ENCODE results near the gene POC1A. TPM values are rescaled to one million over a fixed set of nuclear protein-coding genes. Genes with fewer than 3 reads are reported as not detected.

Gene POC1A
- total RNA-seq, 4 donors from 2014 or later: 0.65 to 2.0 (median 1.2) TPM

DNA sequence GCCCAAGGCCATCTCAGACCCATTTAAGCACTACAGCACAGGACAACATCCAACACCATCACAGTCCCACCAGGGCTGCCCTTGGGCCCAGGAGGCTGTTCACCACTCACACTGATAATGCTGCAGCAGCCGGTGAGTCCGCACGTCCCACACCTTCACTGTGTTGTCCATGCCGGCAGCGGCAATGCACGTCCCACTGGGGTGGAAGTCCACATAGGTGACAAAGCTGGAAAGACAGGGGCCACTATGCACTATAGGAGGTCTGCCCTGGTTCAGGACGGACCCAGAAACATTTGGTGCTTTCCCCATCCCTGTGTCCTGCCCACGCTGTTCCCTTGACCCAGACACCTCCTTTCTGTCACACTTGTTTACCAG is 8.5 kb downstream of the POC1A start:
- no peak for DNase-seq (ENCODE audit: low spot score)
- ATAC-seq (ENCODE audit: low FRiP score): no peak
- TF ChIP-seq, protein P1, sequence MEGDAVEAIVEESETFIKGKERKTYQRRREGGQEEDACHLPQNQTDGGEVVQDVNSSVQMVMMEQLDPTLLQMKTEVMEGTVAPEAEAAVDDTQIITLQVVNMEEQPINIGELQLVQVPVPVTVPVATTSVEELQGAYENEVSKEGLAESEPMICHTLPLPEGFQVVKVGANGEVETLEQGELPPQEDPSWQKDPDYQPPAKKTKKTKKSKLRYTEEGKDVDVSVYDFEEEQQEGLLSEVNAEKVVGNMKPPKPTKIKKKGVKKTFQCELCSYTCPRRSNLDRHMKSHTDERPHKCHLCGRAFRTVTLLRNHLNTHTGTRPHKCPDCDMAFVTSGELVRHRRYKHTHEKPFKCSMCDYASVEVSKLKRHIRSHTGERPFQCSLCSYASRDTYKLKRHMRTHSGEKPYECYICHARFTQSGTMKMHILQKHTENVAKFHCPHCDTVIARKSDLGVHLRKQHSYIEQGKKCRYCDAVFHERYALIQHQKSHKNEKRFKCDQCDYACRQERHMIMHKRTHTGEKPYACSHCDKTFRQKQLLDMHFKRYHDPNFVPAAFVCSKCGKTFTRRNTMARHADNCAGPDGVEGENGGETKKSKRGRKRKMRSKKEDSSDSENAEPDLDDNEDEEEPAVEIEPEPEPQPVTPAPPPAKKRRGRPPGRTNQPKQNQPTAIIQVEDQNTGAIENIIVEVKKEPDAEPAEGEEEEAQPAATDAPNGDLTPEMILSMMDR (IDR thresholded peaks at IDR 0.05): no peak

DNA sequence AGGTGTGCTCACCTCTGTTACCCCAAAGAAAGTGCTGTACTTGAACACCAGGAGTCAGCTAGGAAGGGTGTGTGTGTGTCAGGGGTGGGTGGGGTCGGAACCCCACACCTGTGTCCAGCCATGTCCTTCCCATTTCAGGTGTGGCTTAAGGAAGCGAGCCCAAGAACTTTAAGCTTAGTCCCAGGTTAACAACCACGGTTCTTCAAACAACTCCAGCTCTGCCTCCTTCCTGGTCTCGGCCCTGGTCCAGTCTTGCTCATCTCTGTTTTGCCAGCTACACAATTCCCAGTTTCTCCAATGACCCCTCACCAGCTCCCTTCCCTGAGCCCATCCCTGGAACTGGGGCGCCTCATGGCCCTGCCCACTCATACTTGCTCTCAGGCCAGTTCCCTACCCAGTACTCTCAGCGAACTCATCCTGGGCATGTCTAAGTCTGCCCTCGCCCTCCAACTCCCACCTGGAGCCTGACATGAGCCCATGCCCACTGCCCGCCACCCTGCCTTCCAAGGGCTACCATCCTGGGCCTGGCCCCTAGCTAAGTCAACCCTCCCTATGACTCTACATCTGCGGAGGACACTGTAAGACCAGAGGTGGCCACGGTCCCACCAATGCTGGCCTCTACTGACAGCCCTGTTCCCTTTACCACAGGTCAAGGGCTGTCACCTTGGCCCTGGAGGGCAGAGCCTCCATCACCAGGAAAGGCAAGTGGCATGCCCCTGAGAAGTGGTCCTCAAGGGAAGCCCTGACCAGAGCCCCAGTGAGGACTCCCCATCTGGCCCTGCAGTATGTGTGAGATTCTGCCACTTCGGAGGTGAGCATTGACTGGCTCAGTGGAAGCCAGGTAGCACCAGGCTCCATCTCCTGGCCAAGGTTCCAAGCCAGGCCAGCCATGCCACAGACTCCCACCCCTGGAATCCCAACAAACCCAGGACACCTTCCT is 9.2 kb downstream of the POC1A start:
- ATAC-seq (ENCODE audit: low FRiP score) (no peak), DNase-seq (ENCODE audit: low spot score) (no peak)
- TF ChIP-seq, protein P1 (IDR thresholded peaks at IDR 0.05): no peak

DNA sequence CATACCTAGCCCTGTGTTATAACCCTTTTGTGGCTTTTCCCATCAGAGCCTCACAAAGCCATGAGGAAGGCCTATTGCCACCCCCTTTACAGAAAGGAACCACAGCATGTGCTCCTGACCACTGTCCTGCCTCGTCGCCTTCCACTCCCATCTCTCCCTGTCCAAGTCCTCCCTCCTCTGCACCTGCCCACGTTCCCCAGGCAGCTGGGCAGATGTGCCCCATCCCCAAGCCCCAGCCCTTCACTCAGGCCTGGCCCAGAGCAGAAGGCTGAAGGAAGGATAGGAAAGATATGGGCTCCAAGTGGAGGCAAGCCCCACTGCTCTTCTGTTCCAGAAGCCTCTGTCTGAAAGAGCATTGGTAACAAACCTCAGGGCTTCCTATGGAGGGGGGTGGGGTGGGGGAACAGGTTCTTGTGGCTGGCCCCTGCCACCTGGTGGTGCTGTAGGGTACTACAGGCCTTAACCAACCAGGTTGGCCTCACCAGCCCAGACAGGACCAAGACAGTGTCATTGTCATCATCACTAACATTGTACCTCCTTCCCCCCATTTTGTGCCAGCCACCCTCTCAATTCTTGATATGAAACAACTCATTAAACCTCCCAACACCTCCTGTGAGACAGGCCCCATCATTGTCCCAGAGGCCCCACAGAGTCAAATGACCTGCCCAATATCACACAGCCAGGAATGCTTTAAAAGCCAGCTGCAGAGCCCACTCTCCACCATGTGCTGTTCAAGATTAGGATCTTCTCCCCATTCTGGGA is 10.0 kb downstream of the POC1A start:
- ATAC-seq (ENCODE audit: low FRiP score): peak; percentile 66
- TF ChIP-seq, protein P1 (IDR thresholded peaks at IDR 0.05): peak in 2 of 3 donors; percentile 93 to 94
- DNase-seq (ENCODE audit: low spot score): peak; percentile 93

DNA sequence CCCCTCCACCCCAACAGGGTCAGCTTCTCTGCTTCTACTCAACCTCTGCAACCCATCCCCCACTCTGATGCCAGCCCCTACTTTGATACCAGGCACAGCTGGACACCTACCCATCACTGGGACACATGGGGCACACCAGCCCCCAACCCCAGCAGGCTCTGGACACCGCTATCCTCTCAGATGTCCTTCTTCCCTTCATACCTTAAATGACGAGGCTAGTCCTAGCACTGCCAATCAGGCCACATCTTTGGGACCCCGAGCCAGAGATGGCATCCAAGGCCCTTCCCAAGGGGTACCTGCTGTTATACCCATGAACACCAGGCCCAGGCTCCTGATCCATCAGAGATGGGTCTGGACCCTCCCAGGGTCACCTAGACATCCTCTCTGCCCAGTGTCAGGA is 10.6 kb downstream of the POC1A start:
- DNase-seq (ENCODE audit: low spot score): no peak

DNA sequence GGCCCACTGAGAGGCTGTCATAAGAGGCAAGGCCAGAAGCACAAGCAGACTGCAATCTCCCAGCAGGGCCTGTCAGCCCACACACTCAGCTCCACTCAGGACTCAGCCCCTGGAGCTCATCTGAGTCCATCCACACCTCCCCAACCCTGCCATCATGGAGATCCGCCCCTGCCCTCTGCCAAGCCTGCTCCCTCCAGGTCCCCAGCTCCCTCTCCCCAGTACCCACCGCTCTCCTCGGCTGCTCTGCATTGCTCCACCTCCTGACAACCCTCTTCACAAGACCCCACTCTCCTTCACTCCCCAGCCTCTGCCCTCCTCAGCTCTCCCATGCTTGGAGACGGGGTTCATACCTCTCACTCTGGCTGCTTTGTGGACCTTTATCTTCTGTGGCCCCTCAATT is 11.1 kb downstream of the POC1A start:
- DNase-seq (ENCODE audit: low spot score) (no peak), ATAC-seq (ENCODE audit: low FRiP score) (no peak)
- TF ChIP-seq, protein P1 (IDR thresholded peaks at IDR 0.05): no peak

More for the DNA sequence above, 10.6 kb downstream of the POC1A start:
- no peak for ATAC-seq (ENCODE audit: low FRiP score)
- TF ChIP-seq, protein P1 (IDR thresholded peaks at IDR 0.05): no peak

DNA sequence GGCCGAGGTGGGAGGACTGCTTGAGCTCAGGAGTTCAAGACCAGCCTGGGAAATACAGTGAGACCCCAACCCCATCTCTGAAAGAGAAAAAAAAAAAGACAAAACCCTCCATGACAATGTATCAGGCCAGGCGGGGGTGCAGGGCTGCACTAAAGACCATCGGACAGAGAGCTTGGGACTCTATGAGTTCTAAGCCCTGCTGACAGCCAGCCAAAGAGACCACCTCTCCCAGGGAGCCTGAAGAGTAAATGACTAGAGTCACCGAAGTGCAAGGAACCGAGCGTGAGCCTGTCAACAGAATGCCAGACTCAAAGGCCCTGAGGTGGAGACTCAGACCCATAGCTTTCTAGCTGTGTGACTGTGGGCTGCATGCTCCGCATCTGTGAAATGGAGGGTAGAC is 12.5 kb downstream of the POC1A start:
- DNase-seq (ENCODE audit: low spot score) (no peak), ATAC-seq (ENCODE audit: low FRiP score) (no peak)

More for the DNA sequence above, 12.5 kb downstream of the POC1A start:
- TF ChIP-seq, protein P1 (IDR thresholded peaks at IDR 0.05): no peak

Measured in omental fat pad (tissue), 4 donors.